Peyer's patch (tissue), 4 donors: Measurements from ENCODE around the gene HIVEP2.

Experiments used
- CTCF ChIP-seq, 6 experiments: fragments of 450-650 bp in 4 of 6; fragments of 200-600 bp in 2 of 6; sonication (generic) in 1 of 6; IDR thresholded peaks; one replicate each; pipeline ENCODE4 v1.5.1; 2017 to 2019; ENCODE audit warnings: antibody characterized with exemption in 6 of 6, mild to moderate bottlenecking in 3 of 6, moderate library complexity in 1 of 6
- POLR2A ChIP-seq, 2 donors: fragments of 450-650 bp; IDR thresholded peaks; one replicate each; pipeline ENCODE4 v1.5.1; 2017; ENCODE audit warnings: antibody characterized with exemption in 2 of 2, mild to moderate bottlenecking in 2 of 2, moderate library complexity in 2 of 2

- TF ChIP-seq CTCF (IDR thresholded peaks at IDR 0.05) (no peak), POLR2A (IDR thresholded peaks at IDR 0.05) (no peak)
Observed at GRCh38 chr6:142816486-142816885, 128.5 kb downstream of the HIVEP2 start.
